ENCODE results near the gene KPNA2. TPM values are rescaled to one million over a fixed set of nuclear protein-coding genes. Genes with fewer than 3 reads are reported as not detected.

Gene KPNA2
- total and polyA plus RNA-seq, 12 donors = 5.1 to 59.3 (median 22.8) TPM

DNA sequence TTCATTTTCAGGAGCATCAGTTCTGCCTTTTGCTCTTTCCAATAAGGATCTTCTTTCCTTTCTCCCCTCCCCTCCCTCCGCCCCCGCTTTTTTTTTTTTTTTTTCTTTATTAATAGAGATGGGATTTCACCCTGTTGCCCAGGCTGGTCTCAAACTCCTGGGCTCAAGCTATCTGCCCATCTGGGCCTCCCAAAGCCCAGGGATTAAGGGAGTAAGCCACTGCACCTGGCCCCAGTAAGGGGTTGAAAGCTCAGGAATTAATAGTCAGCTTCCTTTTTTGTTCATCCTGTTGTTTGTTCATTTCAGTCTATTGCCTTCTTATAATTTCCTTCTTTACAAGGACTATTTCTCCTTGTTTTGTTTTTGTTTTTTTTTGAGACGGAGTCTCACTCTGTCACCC is 31.3 kb upstream of the KPNA2 start:
- no peaks in the 10 kb centered on the region for H3K27me3 ChIP-seq
- no peak overlapping the region for H3K27ac ChIP-seq
- no peaks in the 10 kb centered on the region for H3K9me3 ChIP-seq (replicated peaks in 1 of 3)
- no peaks in the 10 kb centered on the region for H3K36me3 ChIP-seq (replicated peaks in 1 of 2)
- no peak overlapping the region for H3K4me3 ChIP-seq
- intact Hi-C loops (cut with DNase I) = no loop called here
- H3K4me1 ChIP-seq (replicated peaks in 1 of 2) = no peaks in the 10 kb centered on the region
- 76 to 88% (median 86%) methylated on average over 3 of the region's 3 CpGs for WGBS, 4 donors
- TF ChIP-seq CTCF (IDR thresholded peaks at IDR 0.05) (no peak), POLR2A (IDR thresholded peaks at IDR 0.05) (no peak)
- no peak for DNase-seq

DNA sequence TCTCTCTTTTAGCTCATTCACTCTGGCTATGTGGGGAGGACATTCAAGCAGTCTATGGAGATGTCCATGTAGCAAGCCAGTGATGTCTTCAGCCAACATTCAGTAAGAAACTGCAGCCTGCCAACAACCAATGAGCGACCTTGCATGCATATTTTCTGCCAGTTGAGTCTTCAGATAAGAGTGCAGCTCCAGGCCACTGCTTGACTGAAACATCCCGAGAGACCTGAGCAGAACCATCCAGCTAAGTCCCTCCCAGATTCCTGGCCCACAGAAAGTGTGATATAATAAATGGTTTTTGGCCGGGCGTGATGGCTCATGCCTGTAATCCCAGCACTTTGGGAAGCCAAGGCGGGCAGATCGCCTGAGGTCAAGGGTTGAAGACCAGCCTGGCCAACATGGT is 28.7 kb upstream of the KPNA2 start:
- TF ChIP-seq POLR2A (IDR thresholded peaks at IDR 0.05) (no peak), CTCF (IDR thresholded peaks at IDR 0.05) (no peak)
- Histone ChIP-seq H3K36me3 (replicated peaks in 1 of 2) (no peaks in the 10 kb centered on the region), H3K4me1 (replicated peaks in 1 of 2) (no peaks in the 10 kb centered on the region), H3K4me3 (no peak overlapping the region), H3K27ac (no peak overlapping the region), H3K27me3 (no peaks in the 10 kb centered on the region), H3K9me3 (replicated peaks in 1 of 3) (no peaks in the 10 kb centered on the region)
- intact Hi-C loops (cut with DNase I) = no loop called here
- peak in 3 of 7 donors; percentile 45 to 62 (median 58) for DNase-seq
- WGBS, 4 donors = 40 to 58% (median 53%) methylated on average over 6 of the region's 6 CpGs; no CpG with 5 or more reads in 1 of the 4 donors

GRCh38 chr17:68011199-68011665 is 24.3 kb upstream of the KPNA2 start:
- 41 to 56% (median 47%) methylated on average over 15 to 20 of the region's 20 CpGs for WGBS, 4 donors
- H3K27ac ChIP-seq = no peak overlapping the region
- intact Hi-C loops (cut with DNase I) = loop anchor here in 1 of 2 donors (10.0 kb wide), 1 partner anchor 46 kb away; no protein-coding TSS in a partner anchor

GRCh38 chr17:68013385-68013784 is 22.1 kb upstream of the KPNA2 start:
- intact Hi-C loops (cut with DNase I) = loop anchor here in 1 of 2 donors (10.0 kb wide), 1 partner anchor 49 kb away; no protein-coding TSS in a partner anchor
- Histone ChIP-seq H3K4me1 (replicated peaks in 1 of 2) (no peaks in the 10 kb centered on the region), H3K36me3 (replicated peaks in 1 of 2) (no peaks in the 10 kb centered on the region), H3K27me3 (no peaks in the 10 kb centered on the region), H3K9me3 (replicated peaks in 1 of 3) (no peaks in the 10 kb centered on the region), H3K4me3 (no peak overlapping the region), H3K27ac (no peak overlapping the region)
- TF ChIP-seq POLR2A (IDR thresholded peaks at IDR 0.05) (no peak), CTCF (IDR thresholded peaks at IDR 0.05) (no peak)
- no peak for DNase-seq

More at GRCh38 chr17:68011199-68011665, 24.3 kb upstream of the KPNA2 start:
- DNase-seq = peak in 5 of 7 donors; percentile 48 to 74 (median 67)
- TF ChIP-seq CTCF (IDR thresholded peaks at IDR 0.05) (peak; percentile 50 to 77 (median 68)), POLR2A (IDR thresholded peaks at IDR 0.05) (no peak)
- H3K9me3 ChIP-seq (replicated peaks in 1 of 3) = no peaks in the 10 kb centered on the region
- no peaks in the 10 kb centered on the region for H3K4me1 ChIP-seq (replicated peaks in 1 of 2)
- no peak overlapping the region for H3K4me3 ChIP-seq
- no peaks in the 10 kb centered on the region for H3K27me3 ChIP-seq
- H3K36me3 ChIP-seq (replicated peaks in 1 of 2) = no peaks in the 10 kb centered on the region

All from adrenal gland (tissue), 12 donors.